C4-2B (cell line): Measurements from ENCODE around the gene NTRK3.

Source experiments
- ZFX ChIP-seq: fragments of 450-650 bp; IDR thresholded peaks from 2 replicates; pipeline ENCODE4 v1.6.1; 2017
- TF ChIP-seq, protein P1 (sequence below): fragments of 450-650 bp; conservative IDR thresholded peaks from 2 replicates; pipeline ENCODE4 v1.5.1; 2017; ENCODE audit warnings: mild to moderate bottlenecking

DNA sequence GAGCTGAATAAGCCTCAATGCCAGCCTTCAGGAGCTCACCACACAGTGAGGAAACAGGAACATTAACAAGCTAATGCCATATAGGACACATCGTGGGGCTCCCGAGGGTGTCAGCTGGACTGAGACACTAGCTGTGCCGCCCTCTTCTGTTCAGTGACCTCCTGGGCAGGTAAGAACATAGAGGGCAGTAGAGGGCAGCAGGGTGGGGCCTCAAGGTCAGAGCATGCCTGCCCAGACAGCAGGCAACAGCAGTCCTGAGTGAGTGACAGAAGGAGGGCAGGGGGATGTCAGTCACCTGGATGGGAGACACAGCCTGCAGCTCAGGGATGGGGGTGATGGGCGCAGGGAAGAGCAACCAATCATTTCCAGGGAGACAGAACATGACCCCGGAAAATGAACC lies 15.5 kb downstream of the NTRK3 start:
- no peak for TF ChIP-seq ZFX
- TF ChIP-seq, protein P1, sequence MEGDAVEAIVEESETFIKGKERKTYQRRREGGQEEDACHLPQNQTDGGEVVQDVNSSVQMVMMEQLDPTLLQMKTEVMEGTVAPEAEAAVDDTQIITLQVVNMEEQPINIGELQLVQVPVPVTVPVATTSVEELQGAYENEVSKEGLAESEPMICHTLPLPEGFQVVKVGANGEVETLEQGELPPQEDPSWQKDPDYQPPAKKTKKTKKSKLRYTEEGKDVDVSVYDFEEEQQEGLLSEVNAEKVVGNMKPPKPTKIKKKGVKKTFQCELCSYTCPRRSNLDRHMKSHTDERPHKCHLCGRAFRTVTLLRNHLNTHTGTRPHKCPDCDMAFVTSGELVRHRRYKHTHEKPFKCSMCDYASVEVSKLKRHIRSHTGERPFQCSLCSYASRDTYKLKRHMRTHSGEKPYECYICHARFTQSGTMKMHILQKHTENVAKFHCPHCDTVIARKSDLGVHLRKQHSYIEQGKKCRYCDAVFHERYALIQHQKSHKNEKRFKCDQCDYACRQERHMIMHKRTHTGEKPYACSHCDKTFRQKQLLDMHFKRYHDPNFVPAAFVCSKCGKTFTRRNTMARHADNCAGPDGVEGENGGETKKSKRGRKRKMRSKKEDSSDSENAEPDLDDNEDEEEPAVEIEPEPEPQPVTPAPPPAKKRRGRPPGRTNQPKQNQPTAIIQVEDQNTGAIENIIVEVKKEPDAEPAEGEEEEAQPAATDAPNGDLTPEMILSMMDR, result no peak; the same call in 1 of the 2 replicates
